Measurements from ENCODE around the gene SUSD1.

The SUSD1 gene

GRCh38 chr9:112174222-112174964 lies 704 bp downstream of the SUSD1 start:
- H3K4me3 ChIP-seq: peak overlapping the region; percentile 39 to 71 (median 54)
- H3K27ac ChIP-seq: peak overlapping the region in 19 of 21 experiments; percentile 78 to 89 (median 84)

- Histone ChIP-seq H3K4me3 (peak overlapping the region in 1 of 7 experiments; percentile 71), H3K27ac (peak overlapping the region in 12 of 21 experiments; percentile 80 to 89 (median 85))
These were observed 1.4 kb downstream of the SUSD1 start for GRCh38 chr9:112173489-112174221.

- H3K27ac ChIP-seq: peak overlapping the region in 8 of 21 experiments; percentile 5 to 57 (median 28)
These were observed 4.1 kb downstream of the SUSD1 start for GRCh38 chr9:112170968-112171367.

GRCh38 chr9:112170235-112170634 lies 4.9 kb downstream of the SUSD1 start:
- no peak overlapping the region for H3K4me3 ChIP-seq
- H3K27ac ChIP-seq: peak overlapping the region in 14 of 21 experiments; percentile 5 to 65 (median 36)

More at GRCh38 chr9:112170968-112171367, 4.1 kb downstream of the SUSD1 start:
- no peak overlapping the region for H3K4me3 ChIP-seq

- H3K27ac ChIP-seq: peak overlapping the region in 6 of 21 experiments; percentile 11 to 48 (median 39)
- H3K4me3 ChIP-seq: no peak overlapping the region
These were observed 5.7 kb downstream of the SUSD1 start for GRCh38 chr9:112169368-112169767.

GRCh38 chr9:112168197-112168596 lies 6.9 kb downstream of the SUSD1 start:
- H3K27ac ChIP-seq: peak overlapping the region in 5 of 21 experiments; percentile 3 to 68 (median 26)
- H3K4me3 ChIP-seq: no peak overlapping the region

DNA sequence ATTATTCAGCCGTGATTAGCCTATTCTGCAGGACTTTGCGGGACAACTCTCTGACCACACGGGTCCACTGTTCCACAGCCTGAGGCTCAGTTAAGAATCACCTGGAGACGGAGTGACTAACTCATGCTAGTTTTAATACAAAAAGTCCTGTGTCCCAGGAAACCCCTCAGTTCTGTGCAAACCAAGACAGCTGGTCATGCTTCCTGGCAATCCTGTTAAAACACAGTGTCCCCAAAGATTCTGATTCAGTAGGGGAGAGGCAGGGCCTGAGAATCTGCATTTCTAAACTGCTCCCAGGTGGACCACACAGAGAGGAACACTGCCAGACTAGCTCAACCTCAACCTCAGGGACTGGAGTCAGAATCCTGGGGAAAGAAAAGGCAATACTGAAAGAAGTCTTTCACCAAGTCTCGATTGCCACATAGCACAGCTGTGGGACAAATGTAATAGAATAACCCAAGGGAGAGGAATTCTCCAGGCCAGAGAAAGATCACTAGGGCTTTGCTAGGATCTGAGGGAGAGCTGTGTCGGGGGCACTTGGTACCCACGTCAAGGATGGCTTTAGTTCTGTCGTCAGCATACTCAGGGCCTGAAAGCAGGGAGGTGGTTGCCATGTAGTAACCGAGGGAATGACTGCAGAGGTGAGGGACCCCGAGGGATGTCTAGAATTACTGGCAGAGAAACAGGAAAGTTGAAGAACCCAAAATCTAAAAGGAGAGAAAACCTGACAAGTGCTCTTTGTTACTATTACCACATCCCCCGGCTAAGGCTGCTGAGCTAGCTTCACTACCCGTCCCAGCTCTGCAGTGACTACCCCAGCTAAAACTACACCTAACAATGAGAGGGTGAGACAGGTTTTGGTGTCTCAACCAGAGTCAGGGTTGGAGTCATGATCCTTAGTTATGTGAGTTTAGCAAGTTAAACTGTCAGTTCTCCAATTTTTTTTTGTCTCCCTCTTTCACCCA lies 8.6 kb downstream of the SUSD1 start:
- Histone ChIP-seq H3K27ac (peak overlapping the region in 13 of 21 experiments; percentile 6 to 77 (median 33)), H3K4me3 (no peak overlapping the region)

DNA sequence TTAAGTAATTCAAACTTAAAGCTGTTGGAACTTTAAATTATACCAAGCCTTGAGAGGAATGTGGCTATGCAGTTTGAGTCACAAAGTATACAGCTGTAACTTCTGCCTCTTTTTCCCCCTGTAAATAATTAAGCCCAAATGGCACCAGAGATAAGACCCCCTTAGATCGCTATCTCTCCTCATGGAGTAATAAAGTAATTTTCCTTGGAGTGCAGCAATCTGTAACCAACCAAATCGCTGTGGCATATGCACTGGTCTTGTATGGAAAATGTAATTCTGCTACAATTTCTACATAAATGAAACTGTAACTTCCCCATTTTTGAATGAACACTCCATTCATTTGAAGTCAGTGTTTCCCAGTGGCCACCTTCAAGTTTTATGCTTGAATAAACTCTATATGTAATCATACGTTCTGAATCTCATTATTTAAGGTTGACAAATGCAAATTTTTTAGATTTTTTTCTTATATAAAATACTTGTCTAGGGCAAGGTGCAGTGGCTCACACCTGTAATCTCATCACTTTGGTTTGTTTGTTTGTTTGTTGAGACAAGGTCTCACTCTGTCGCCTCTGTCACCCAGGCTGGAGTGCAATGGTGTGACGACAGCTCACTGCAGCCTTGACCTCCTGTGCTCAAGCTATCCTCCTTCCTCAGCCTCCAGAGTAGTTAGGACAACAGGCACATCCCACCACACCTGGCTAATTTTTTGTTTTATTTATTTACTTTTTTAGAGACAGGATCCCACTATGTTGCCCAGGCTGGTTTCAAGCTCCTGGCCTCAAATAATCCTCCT lies 12.3 kb downstream of the SUSD1 start:
- no peak overlapping the region for H3K27ac ChIP-seq
- H3K4me3 ChIP-seq: no peak overlapping the region

DNA sequence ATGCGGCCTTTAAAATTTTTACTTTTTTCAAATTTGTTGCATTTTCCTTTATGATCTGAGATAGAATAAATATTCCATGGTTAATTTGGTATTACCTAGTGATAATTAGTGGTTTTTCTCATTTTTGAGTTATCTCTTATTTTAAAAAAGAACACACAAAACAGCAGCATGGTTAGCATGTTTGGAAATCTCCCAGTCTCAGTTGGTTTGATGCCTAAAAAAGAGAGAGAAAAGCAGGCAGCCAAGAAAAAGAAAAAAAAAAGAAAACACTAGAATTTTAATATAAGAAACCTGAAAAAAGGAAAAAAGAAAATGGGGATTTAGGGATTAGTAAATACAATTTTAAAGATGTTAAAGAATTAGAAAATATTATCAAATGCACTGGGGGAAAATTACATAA lies 15.3 kb downstream of the SUSD1 start:
- Histone ChIP-seq H3K27ac (no peak overlapping the region), H3K4me3 (no peak overlapping the region)

DNA sequence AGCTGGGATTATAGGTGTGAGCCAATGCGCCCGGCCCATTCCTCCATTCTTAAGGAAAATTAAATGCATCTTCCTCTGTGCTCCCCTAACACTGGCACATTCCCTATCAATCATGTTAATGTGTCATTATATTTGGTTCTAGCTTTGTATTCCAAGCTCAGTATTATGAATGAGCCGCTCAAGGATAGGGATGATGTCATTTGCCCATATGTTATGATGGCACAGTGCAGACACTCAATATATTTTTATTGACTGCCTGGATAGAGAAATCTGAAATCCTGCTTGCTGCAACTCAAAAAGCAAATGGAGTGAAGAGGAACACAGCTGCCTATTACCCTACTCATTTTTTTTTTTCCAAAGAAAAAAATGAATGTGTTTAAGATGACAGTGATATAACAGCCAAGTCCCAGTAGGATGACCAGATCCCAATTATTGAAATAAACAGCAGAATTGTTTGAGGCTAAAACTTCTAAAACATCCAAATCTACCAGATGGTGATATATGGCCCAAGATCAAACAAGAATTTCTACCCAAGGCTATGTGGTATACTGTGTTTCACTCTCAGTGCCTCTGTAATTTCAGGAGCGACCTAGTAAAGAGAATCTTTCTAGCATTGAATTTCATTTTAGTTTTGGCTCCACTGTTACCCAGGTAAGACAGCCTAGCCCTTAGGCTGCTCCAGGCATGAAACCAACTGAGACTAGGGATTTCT lies 16.3 kb downstream of the SUSD1 start:
- Histone ChIP-seq H3K4me3 (no peak overlapping the region), H3K27ac (no peak overlapping the region)

DNA sequence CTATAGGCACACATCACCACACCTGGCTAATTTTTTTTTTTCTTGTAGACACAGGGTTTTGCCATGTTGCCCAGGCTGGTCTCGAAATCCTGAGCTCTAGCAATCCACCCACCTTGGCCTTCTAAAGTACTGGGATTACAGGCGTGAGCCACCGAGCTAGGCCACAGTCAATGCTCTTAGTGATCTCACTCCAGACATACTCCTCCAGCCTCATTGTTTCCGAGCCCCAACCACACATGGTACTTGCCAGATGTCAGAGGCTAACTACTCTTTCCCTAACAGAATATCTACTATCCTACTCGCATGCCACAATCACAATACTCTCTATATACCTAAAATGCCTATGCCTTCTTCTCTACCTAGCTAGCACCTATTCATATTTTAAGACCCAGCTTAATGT lies 17.1 kb downstream of the SUSD1 start:
- no peak overlapping the region for H3K4me3 ChIP-seq
- H3K27ac ChIP-seq: no peak overlapping the region

DNA sequence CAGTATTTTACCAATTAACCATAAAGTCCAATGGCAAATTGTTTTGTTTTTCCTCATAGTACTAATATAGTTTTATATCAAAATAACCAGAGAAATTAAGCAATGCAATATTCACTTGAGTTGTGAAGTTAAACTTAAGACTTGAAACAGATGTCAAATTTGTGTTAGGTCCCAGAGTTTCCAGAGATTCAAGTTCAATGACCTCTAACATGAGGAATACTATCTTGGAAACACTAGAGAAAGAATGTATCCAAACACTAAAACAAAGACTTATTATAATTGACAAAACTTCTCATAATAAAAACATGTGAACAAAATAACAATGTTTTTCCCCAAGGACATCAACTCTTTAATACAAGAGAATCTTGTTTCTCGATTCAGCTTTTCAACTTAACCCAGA lies 18.0 kb downstream of the SUSD1 start:
- Histone ChIP-seq H3K27ac (no peak overlapping the region), H3K4me3 (no peak overlapping the region)

DNA sequence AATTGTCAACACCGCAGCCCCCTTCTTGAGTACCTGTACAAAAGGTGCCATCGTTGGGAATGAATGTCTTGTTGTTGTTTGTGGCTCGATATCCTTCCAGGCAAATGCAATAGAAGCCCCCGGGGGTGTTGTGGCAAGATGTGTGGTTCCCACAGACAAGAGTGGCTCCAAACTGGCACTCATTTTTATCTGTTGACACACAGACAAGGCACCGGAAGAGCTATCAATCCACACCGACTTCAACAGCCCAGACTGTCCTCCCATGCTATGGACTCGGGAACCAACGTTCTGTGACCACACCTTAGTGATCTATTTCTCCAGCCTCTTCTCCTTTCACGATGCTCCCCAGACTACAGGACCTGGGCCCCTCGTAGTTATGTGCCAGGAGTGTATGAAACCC lies 25.9 kb downstream of the SUSD1 start:
- no peak overlapping the region for H3K4me3 ChIP-seq
- no peak overlapping the region for H3K27ac ChIP-seq

GRCh38 chr9:112145886-112146285 lies 29.2 kb downstream of the SUSD1 start:
- Histone ChIP-seq H3K4me3 (no peak overlapping the region), H3K27ac (no peak overlapping the region)

- Histone ChIP-seq H3K4me3 (no peak overlapping the region), H3K27ac (no peak overlapping the region)
These were observed 30.3 kb downstream of the SUSD1 start for GRCh38 chr9:112144807-112145206.

GRCh38 chr9:112142420-112142819 lies 32.7 kb downstream of the SUSD1 start:
- Histone ChIP-seq H3K4me3 (no peak overlapping the region), H3K27ac (no peak overlapping the region)

- Histone ChIP-seq H3K27ac (no peak overlapping the region), H3K4me3 (no peak overlapping the region)
These were observed 34.2 kb downstream of the SUSD1 start for GRCh38 chr9:112140936-112141335.

DNA sequence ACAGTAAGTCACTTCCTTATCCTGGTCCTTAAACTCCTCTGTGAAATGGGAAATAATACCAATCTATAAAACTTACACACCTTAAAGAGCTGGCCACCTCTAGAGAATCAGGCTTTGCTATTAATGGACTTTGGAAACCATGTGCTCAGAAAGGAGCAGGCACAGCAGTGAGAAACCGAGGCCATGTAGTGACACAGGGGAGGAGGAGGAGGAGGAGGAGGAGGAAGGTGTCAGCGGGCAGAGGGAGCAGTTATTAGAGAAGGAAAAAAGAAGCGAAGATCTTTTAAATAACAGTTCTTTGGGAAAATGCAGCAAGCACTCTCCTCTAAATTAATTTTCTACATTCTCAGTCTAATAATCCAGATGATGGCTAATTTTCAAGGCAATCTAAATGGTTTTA lies 38.0 kb downstream of the SUSD1 start:
- Histone ChIP-seq H3K4me3 (no peak overlapping the region), H3K27ac (no peak overlapping the region)

DNA sequence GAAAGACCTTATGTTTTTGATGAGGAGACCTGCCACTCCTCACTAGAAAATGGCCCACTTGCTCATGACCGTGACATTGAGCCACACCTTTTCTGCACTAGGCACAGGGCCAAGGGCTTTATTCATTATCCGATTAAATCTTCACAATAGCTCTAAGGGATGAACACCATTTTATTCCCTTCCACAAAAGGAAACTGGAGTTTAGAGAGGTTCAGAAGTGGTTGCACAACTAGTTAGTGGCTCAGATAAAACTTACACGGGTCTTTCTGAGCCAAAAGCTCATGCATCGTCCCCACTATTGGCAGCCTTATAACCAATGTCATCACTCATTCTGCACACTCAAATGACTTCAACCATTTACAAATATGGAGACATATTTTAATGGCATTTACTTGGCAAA lies 39.4 kb downstream of the SUSD1 start:
- H3K4me3 ChIP-seq: no peak overlapping the region
- no peak overlapping the region for H3K27ac ChIP-seq
